Ovary (tissue), 9 donors: ENCODE results near the gene LTB4R. TPM values are rescaled to one million over a fixed set of nuclear protein-coding genes. Genes with fewer than 3 reads are reported as not detected.
"Not testable (repeated sequence)": the region's sequence is repeated elsewhere in the genome, so short reads cannot be mapped to it uniquely, and the experiment has no call there.

Experiments used
- DNase-seq, 5 donors: peaks; one replicate each; pipeline ENCODE4 v3.0.0-alpha.2; 2019 to 2020
- H3K27ac ChIP-seq, 2 donors: fragments of 200-600 bp; one replicate each; pipeline versions ENCODE4 v1.5.1 to v1.8.0; 2019 to 2022
- H3K27me3 ChIP-seq: fragments of 200-600 bp; one replicate; pipeline ENCODE4 v1.8.0; 2022
- H3K36me3 ChIP-seq: fragments of 200-600 bp; sonication (generic); one replicate; pipeline ENCODE4 v1.5.1; 2019
- H3K4me1 ChIP-seq: one replicate; pipeline ENCODE4 v1.8.1; 2013; ENCODE audit warnings: mild to moderate bottlenecking, moderate library complexity; ENCODE audit not compliant: insufficient read depth
- H3K4me3 ChIP-seq: fragments of 200-600 bp; sonication (generic); one replicate; pipeline ENCODE4 v1.5.1; 2017
- H3K9me3 ChIP-seq, 2 donors: fragments of 200-600 bp in 1 of 2; sonication (generic) in 1 of 2; one replicate each; pipeline versions ENCODE4 v1.5.1 to v1.8.1; 2013 to 2019; ENCODE audit warnings: mild to moderate bottlenecking in 1 of 2, moderate library complexity in 1 of 2
- CTCF ChIP-seq, 3 donors: fragments of 450-650 bp in 2 of 3; fragments of 200-600 bp in 1 of 3; IDR thresholded peaks; one replicate each; pipeline versions ENCODE4 v1.5.1 to v1.8.0; 2016 to 2022; ENCODE audit warnings: antibody characterized with exemption in 3 of 3, mild to moderate bottlenecking in 1 of 3
- EP300 ChIP-seq: sonication (generic); formaldehyde crosslinking; IDR thresholded peaks from one replicate; pipeline ENCODE4 v1.6.1; 2017; ENCODE audit warnings: antibody characterized with exemption
- POLR2A ChIP-seq: fragments of 450-650 bp; IDR thresholded peaks from one replicate; pipeline ENCODE4 v1.6.1; 2017; ENCODE audit warnings: antibody characterized with exemption, mild to moderate bottlenecking, moderate library complexity
- WGBS, 3 donors: extraction: QIAGEN DNeasy Blood & Tissue Kit in 1 of 3; methylation state at CpG; one replicate each; pipeline versions ENCODE4 v1.1.5 to v1.1.7; 2013 to 2017; 5-methylcytosine and 5-hydroxymethylcytosine counted together
- intact Hi-C, 4 donors: fragments of 100-400 bp; cut with DNase I; formaldehyde crosslinking; loops; one replicate each; pipeline versions ENCODE4 v1.11.0 to v1.15.1; 2022 to 2023
- polyA plus RNA-seq, 2 donors: library from polyadenylated mRNA; stranded (reverse); fragments of 200-250 nt in 1 of 2; fragments of 350-450 nt in 1 of 2; fragmentation: Illumina TruSeq in 1 of 2; extraction: RNeasy Lipid Tissue Mini Kit (QIAGEN cat#74804) in 1 of 2; gene quantifications; one replicate each; pipeline ENCODE4 v1.2.3, GENCODE V29; 2013 to 2014
- total RNA-seq, 7 donors: library from RNA; depleted of rRNA in 2 of 7; stranded (reverse); fragments of >200 nt in 2 of 7; fragmentation: NEBNext Ultra II Directional in 3 of 7; extraction: Animal tissue kit (Norgen Biotek cat#: 25700) in 3 of 7; gene quantifications; one replicate each; pipeline versions ENCODE4 v1.1.0 to v1.2.4, GENCODE V29; 2016 to 2023
- donor health status: DM: no; HTN: no; CAD: no; lungs with moderate emphysema.
- donor health status: DM: no; HTN: no; CAD: no.
- donor health status: Bipolar disorder and iron deficiency.
- donor health status: DM: yes; HTN: yes; CAD: no.
- donor health status: DM: no; HTN: no; CAD: no.
- donor health status: DM: yes; HTN: yes; CAD: no.

LTB4R gene
- total and polyA plus RNA-seq, 9 donors, result 2.9 to 9.4 (median 7.6) TPM

- H3K9me3 ChIP-seq, result no peaks in the 10 kb centered on the region
- no peak for DNase-seq
- no peaks in the 10 kb centered on the region for H3K4me1 ChIP-seq
- no peaks in the 10 kb centered on the region for H3K27me3 ChIP-seq
- 81 to 84% (median 83%) methylated on average over 5 of the region's 5 CpGs for WGBS, 3 donors
- H3K4me3 ChIP-seq, result no peak overlapping the region
- intact Hi-C loops, result loop anchor here in 1 of 4 donors (5.0 kb wide), 1 partner anchor 37 kb away; no protein-coding TSS in a partner anchor
- H3K36me3 ChIP-seq, result no peaks in the 10 kb centered on the region
- TF ChIP-seq CTCF (IDR thresholded peaks at IDR 0.05) (no peak), POLR2A (no peak), EP300 (no peak)
- no peak overlapping the region for H3K27ac ChIP-seq
Observed at GRCh38 chr14:24325041-24325530, 13.8 kb downstream of the LTB4R start.

GRCh38 chr14:24325963-24326362 is 14.7 kb downstream of the LTB4R start:
- Histone ChIP-seq H3K4me1 (no peaks in the 10 kb centered on the region), H3K36me3 (no peaks in the 10 kb centered on the region), H3K27me3 (no peaks in the 10 kb centered on the region), H3K9me3 (no peaks in the 10 kb centered on the region), H3K4me3 (no peak overlapping the region), H3K27ac (no peak overlapping the region)
- intact Hi-C loops, result loop anchor here in 1 of 4 donors (5.0 kb wide), 1 partner anchor 36 kb away; no protein-coding TSS in a partner anchor
- WGBS, 3 donors, result 78 to 85% (median 78%) methylated on average over 9 of the region's 9 CpGs
- TF ChIP-seq POLR2A (no peak), CTCF (IDR thresholded peaks at IDR 0.05) (no peak), EP300 (no peak)
- no peak for DNase-seq

GRCh38 chr14:24327303-24327702 is 16.0 kb downstream of the LTB4R start:
- H3K9me3 ChIP-seq, result no peaks in the 10 kb centered on the region
- DNase-seq, result no peak
- H3K27me3 ChIP-seq, result no peaks in the 10 kb centered on the region
- intact Hi-C loops, result loop anchor here in 1 of 4 donors (5.0 kb wide), 1 partner anchor 35 kb away; no protein-coding TSS in a partner anchor
- H3K36me3 ChIP-seq, result no peaks in the 10 kb centered on the region
- peaks cover 4% of the 10 kb centered on the region for H3K4me1 ChIP-seq
- 85 to 88% (median 88%) methylated on average over 2 of the region's 2 CpGs for WGBS, 3 donors
- TF ChIP-seq POLR2A (no peak), EP300 (no peak), CTCF (IDR thresholded peaks at IDR 0.05) (no peak)
- no peak overlapping the region for H3K4me3 ChIP-seq
- no peak overlapping the region for H3K27ac ChIP-seq

- H3K36me3 ChIP-seq, H3K9me3 ChIP-seq, H3K4me1 ChIP-seq, H3K4me3 ChIP-seq, H3K27me3 ChIP-seq, H3K27ac ChIP-seq: not testable (repeated sequence)
- DNase-seq, result peak in 4 of 5 donors; percentile 39 to 70 (median 60)
- TF ChIP-seq CTCF (IDR thresholded peaks at IDR 0.05), result peak in 2 of 3 donors; percentile 29 to 40
- WGBS, 3 donors, result 1 to 6% (median 2%) methylated on average over 9 of the region's 9 CpGs
- intact Hi-C loops, result loop anchor here in 1 of 4 donors (5.0 kb wide), 1 partner anchor 34 kb away; no protein-coding TSS in a partner anchor
Observed at GRCh38 chr14:24327914-24328313, 16.6 kb downstream of the LTB4R start.
